ENCODE results near the gene PFKFB4.

The PFKFB4 gene

GRCh38 chr3:48556796-48557626 is at the start of gene PFKFB4:
PFKFB4 (minus strand) TSS chr3:48556803; CDS start chr3:48556777, 26 bp downstream.
- DNase-seq = peak; percentile 100

GRCh38 chr3:48601622-48601994 is 45.0 kb upstream of the PFKFB4 start:
- no peak for DNase-seq

- DNase-seq = no peak
Observed at GRCh38 chr3:48600711-48601621, 44.4 kb upstream of the PFKFB4 start.

- DNase-seq = no peak
Observed at GRCh38 chr3:48599509-48600285, 43.1 kb upstream of the PFKFB4 start.

GRCh38 chr3:48599077-48599501 is 42.5 kb upstream of the PFKFB4 start:
- no peak for DNase-seq

- DNase-seq = no peak
Observed at GRCh38 chr3:48598323-48599076, 41.9 kb upstream of the PFKFB4 start.

GRCh38 chr3:48597408-48597800 is 40.8 kb upstream of the PFKFB4 start:
- no peak for DNase-seq

GRCh38 chr3:48596676-48597407 is 40.2 kb upstream of the PFKFB4 start:
- DNase-seq = no peak

- no peak for DNase-seq
Observed at GRCh38 chr3:48596157-48596556, 39.6 kb upstream of the PFKFB4 start.

- DNase-seq = no peak
Observed at GRCh38 chr3:48595526-48596121, 39.0 kb upstream of the PFKFB4 start.

GRCh38 chr3:48595075-48595525 is 38.5 kb upstream of the PFKFB4 start, which contains the start of gene COL7A1:
COL7A1 (minus strand) TSS chr3:48595329; CDS start chr3:48595159, 170 bp downstream.
- DNase-seq = no peak

GRCh38 chr3:48594417-48595049 is 37.9 kb upstream of the PFKFB4 start:
- no peak for DNase-seq

GRCh38 chr3:48593337-48593736 is 36.7 kb upstream of the PFKFB4 start:
- no peak for DNase-seq

- no peak for DNase-seq
Observed at GRCh38 chr3:48592519-48593087, 36.0 kb upstream of the PFKFB4 start.

- no peak for DNase-seq
Observed at GRCh38 chr3:48591886-48592518, 35.4 kb upstream of the PFKFB4 start.

- no peak for DNase-seq
Observed at GRCh38 chr3:48591436-48591835, 34.8 kb upstream of the PFKFB4 start.

GRCh38 chr3:48588230-48588629 is 31.6 kb upstream of the PFKFB4 start:
- DNase-seq = no peak

- no peak for DNase-seq
Observed at GRCh38 chr3:48587686-48588085, 31.1 kb upstream of the PFKFB4 start.

- no peak for DNase-seq
Observed at GRCh38 chr3:48585411-48585810, 28.8 kb upstream of the PFKFB4 start.

Data from activated T-cell treated with anti-CD3 and anti-CD28 coated beads for 4 hours (primary cell).